GM10248 (cell line): ENCODE measurements around the gene CSRP3.

Experiments used
- CTCF ChIA-PET: fragments of 300-600 bp; sonication (Branson Sonifier 250); formaldehyde crosslinking; extraction: SDS; loops from one replicate; lab custom pipeline; 2021; ENCODE audit warnings: antibody characterized with exemption; lab: Yijun Ruan, JAX
- POLR2A ChIA-PET: fragments of 350-650 bp; sonication (Branson Sonifier 250); formaldehyde crosslinking; extraction: SDS; loops from one replicate; lab custom pipeline; 2020; ENCODE audit warnings: antibody characterized with exemption; lab: Yijun Ruan, JAX
- DNase-seq: peaks from one replicate; pipeline ENCODE4 v3.0.0; 2012; ENCODE audit errors: extremely low spot score
- TF ChIP-seq, protein P1 (sequence below): IDR thresholded peaks from 2 replicates; pipeline ENCODE4 v1.5.1; 2012; ENCODE audit warnings: mild to moderate bottlenecking, low read depth; ENCODE audit errors: extremely low read depth, missing control alignments, control extremely low read depth

Gene CSRP3

DNA sequence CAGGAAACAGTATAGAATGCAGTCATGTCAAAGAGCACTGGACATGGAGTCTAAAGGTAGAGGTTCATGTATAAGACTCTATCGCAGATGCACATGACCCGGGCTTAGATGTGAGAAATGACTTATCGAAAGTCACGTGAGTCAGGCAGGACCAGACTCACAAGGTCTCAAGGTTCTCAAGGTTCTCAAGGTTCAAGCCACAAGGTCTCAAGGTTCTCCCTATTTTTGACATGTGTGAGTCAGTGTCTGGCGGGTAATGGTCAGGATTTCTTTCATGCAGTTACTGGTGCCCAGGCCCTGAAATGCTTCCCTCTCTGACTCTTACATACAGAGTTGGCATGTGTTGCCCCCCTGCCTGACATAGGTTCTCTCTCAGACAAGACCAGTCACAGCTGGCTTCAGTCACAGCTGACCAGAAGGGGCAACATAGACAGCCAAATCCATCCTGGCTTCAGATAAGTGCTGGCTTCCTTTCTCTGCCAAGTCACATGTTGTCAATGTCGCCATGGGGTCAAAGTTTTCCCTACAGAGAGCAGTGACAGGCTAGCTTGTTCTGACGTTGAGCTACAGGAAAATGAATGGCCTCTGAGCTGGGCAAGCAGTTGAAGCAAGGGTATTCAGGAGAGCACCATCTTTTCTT is 10.1 kb downstream of the CSRP3 start:
- CTCF ChIA-PET = no interaction called here
- TF ChIP-seq, protein P1, sequence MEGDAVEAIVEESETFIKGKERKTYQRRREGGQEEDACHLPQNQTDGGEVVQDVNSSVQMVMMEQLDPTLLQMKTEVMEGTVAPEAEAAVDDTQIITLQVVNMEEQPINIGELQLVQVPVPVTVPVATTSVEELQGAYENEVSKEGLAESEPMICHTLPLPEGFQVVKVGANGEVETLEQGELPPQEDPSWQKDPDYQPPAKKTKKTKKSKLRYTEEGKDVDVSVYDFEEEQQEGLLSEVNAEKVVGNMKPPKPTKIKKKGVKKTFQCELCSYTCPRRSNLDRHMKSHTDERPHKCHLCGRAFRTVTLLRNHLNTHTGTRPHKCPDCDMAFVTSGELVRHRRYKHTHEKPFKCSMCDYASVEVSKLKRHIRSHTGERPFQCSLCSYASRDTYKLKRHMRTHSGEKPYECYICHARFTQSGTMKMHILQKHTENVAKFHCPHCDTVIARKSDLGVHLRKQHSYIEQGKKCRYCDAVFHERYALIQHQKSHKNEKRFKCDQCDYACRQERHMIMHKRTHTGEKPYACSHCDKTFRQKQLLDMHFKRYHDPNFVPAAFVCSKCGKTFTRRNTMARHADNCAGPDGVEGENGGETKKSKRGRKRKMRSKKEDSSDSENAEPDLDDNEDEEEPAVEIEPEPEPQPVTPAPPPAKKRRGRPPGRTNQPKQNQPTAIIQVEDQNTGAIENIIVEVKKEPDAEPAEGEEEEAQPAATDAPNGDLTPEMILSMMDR = no peak
- no peak for DNase-seq
- POLR2A ChIA-PET = no interaction called here

DNA sequence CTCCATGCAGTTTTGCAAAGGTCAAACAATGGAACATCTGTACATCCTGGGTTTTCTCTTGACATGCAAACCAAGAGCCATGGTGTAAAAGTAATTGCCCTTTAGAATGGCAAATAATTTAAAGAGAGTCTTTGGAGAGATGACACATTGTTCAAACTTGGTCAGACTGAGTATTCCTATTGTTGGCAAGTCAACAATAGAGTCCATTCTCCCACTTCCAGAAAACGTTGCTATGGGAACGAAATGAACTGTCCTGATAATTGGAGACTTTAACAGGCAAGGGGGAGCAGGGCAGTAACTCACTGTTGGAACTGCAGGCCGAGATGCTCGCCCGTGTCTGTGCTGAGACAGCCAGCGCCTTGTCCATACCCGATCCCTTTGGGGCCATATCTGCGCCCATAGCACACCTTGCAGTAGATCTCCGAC is 13.9 kb downstream of the CSRP3 start:
- DNase-seq = no peak
- CTCF ChIA-PET = interaction anchor here (1.1 kb wide), 1 partner anchor 14 kb away, joined by 3 read pairs; the partner anchor contains the start of gene CSRP3
- TF ChIP-seq, protein P1 = no peak
- POLR2A ChIA-PET = no interaction called here

DNA sequence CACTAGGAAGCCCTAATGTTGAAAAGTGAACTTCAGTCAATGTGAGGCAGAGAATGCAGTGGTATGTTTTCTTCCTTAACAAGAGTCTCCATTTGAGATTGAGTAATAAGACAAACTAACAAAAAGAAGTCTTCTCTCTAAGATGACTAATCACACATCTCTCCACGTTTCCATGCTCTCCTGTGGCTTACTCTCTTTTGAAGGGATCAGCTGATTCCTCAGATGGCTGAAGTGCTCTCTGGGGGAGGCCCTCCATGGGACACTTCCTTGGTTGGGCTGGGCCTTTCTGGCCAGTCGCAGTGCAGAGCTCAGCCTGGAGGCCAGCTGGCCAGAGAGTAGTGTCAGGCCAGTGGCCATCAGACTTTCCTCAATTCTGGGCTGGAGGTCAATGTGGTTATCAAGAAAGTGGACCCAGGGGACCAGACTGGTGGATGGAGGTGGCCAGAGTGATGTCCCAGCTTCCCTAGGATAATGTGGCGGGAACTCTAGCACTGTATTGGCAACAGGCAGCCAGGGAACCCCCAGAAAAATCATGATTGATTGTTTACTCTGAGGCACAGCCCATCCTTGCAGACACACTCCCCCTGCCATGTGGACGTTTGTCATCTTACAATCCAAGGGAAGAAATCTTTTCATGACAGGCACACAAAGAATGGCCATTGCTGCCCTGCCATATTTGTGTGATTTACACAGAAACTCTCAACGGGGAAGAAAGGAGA is 14.5 kb downstream of the CSRP3 start:
- ChIA-PET POLR2A (no interaction called here), CTCF (interaction anchor here (1.1 to 1.5 kb wide), 3 partner anchors 13 to 21 kb away, joined by 3 to 4 read pairs (median 3); partner anchors contain the start of gene CSRP3)
- TF ChIP-seq, protein P1 = no peak
- no peak for DNase-seq

DNA sequence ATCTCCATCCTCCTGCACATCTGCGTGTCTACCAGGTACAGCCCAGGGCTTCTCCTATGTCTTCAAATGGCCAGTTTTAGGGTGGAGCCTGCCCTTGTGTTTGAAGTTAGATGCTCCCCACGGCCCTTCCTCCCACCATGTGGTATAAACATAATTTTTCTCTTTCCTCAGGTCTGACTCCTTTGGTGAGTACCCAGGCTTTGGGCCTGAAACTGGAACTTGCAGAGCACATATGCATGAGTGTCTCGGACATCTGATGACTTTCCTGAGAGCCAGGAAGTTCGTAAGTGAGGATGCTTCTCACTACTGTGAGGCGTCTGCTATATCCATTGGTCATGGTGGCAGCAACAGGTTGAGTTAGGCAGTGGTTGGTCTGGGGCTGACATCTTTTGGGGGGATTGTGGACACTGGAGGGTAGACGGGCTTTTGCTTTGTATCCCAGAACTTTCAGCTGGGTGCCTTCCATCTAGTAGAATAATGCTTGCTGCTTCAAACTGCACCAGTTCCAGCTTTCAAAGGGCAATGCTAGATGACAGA is 16.2 kb downstream of the CSRP3 start:
- ChIA-PET CTCF (interaction anchor here (1.4 to 1.5 kb wide), 2 partner anchors 15 to 20 kb away, joined by 3 to 4 read pairs; no protein-coding TSS in a partner anchor), POLR2A (no interaction called here)
- DNase-seq = no peak
- TF ChIP-seq, protein P1 = no peak

DNA sequence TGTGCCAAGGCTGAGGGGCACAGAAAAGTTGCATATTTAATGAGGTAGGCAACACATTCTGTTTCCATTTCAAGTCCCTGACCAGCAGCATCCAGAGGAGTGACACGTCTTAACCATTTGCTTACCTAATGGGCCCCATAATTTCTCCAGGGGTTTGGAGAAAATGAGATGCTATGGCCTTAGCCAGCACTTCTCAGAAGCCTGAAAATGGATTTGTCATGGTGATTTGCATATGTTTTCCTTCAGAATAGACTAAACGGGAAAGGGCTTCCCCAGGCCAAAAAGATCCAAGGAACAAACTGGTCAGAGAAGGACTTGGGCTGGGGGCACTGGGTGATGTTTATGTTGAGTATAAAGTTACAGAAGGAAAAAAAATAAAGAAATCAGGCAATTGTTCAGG is 16.7 kb downstream of the CSRP3 start:
- CTCF ChIA-PET = no interaction called here
- POLR2A ChIA-PET = no interaction called here
- TF ChIP-seq, protein P1 = no peak
- no peak for DNase-seq

DNA sequence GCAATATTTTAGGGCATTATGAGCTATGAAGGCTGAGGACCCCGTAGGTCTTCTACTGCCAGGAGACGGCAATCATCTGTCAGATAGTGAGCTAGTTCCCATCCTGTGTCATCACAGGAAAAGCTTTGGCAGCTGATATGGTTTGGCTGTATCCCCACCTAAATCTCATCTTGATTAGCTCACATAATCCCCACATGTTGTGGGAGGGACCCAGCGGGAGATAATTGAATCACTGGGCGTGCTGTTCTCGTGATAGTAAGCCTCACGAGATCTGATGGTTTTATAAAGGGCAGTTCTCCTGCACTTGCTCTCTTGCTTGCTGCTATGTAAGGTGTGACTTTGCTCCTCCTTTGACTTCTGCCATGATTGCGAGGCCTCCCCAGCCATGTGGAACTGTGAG is 18.1 kb downstream of the CSRP3 start:
- ChIA-PET CTCF (interaction anchor here (1.1 to 1.8 kb wide), 5 partner anchors 30 to 107 kb away, joined by 3 to 4 read pairs (median 4); no protein-coding TSS in a partner anchor), POLR2A (no interaction called here)
- DNase-seq = no peak
- TF ChIP-seq, protein P1 = no peak
